GM19043 (cell line): ENCODE results near the gene CADM2.
A peak's percentile ranks its signal among the peaks of the same experiment; 100 is the strongest.

Experiments
- ATAC-seq: cut with Tn5 transposase; IDR thresholded peaks from one replicate; pipeline ENCODE4 v1.9.1; 2021; ENCODE audit warnings: low read depth; ENCODE audit not compliant: unreplicated experiment

The CADM2 gene

GRCh38 chr3:85740561-85740960 lies 781.8 kb downstream of the CADM2 start:
- ATAC-seq: no peak

DNA sequence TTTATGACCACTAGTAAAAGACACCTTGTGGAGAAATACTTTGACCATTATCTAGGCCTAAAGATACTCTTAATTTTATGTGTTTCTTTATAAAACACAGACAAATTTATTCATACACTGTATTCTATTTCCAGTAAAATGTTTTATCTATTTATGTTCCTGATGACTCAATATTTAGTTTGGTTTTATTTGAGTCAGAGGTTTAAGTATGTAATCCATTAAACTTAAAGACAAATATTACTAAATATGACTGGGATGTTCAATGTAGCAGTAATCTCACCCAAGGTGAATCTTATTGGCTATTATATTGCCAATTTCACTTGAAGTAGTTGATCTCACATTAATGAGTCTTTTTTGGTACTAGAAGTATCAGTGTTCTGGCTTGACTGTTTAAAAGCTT lies 799.7 kb downstream of the CADM2 start:
- ATAC-seq: no peak

GRCh38 chr3:85760342-85760741 lies 801.6 kb downstream of the CADM2 start:
- no peak for ATAC-seq

DNA sequence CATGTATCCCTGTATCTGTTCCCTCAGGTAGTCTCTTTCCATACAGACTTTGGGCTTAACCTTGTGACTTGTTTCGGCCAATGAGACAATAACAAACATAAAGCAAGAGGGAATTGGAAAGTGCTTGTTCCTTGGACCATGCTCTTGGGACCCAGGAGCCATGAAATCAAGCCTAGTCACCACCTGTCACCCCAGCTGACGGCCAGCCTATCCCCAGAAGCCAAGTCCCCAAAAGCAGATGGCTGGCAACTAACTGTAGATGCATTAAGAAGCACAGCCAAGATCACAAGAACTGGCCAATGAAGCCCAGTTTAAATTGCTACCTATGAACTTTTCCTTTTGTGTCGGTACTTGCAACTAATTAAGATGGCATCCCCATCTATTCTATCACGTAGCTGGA lies 822.0 kb downstream of the CADM2 start:
- no peak for ATAC-seq

GRCh38 chr3:85781806-85782205 lies 823.0 kb downstream of the CADM2 start:
- ATAC-seq: no peak

GRCh38 chr3:85783291-85783690 lies 824.5 kb downstream of the CADM2 start:
- ATAC-seq: no peak

- ATAC-seq: no peak
Observed at GRCh38 chr3:85785766-85786165, 827.0 kb downstream of the CADM2 start.

DNA sequence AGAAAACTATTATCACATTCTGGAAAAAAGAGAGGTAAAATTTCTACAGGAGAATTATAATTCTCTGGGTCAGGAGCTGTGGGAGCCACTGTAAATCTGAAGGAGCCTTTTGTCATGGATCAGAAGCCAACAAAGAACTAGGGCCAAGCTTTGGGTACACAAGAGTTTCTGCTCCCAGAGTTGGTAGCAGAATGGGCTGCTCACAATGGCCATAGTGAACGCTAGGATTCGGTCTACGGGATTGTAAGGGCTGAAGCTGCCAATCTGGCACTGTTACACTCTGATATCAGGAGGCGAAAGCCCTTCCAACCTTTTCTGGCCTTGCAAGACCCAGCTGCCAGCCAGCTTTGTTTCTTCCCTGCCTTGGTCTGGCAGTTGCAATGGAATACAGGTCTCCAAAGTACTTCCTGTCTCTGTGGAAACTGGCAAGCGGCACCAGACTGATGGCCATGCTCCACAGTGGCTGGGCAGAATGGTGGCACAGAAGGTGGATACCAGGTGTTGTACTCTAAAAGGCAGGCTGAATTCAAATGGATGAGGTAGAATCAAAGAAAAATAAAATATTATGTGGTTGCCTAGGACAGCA lies 831.7 kb downstream of the CADM2 start:
- no peak for ATAC-seq

DNA sequence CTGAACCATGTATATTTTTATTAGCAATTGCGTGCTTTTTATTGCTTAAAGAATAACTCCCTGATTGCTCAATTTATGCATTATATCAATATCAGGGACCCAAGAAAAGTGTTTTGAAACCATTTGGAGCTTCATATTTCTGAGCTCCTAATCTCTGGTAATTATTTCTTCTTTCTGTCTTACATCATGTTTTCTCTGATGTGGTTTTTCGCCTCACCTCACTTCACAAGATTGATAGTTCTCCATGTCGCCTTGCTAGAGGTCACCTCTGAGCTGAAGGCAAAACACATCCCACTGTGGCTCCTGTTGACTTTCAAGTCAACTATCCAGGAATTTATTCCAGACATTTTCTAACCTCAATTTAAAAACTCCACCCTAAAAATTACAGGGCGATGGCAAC lies 837.4 kb downstream of the CADM2 start:
- no peak for ATAC-seq

GRCh38 chr3:85800676-85801075 lies 841.9 kb downstream of the CADM2 start:
- ATAC-seq: no peak

DNA sequence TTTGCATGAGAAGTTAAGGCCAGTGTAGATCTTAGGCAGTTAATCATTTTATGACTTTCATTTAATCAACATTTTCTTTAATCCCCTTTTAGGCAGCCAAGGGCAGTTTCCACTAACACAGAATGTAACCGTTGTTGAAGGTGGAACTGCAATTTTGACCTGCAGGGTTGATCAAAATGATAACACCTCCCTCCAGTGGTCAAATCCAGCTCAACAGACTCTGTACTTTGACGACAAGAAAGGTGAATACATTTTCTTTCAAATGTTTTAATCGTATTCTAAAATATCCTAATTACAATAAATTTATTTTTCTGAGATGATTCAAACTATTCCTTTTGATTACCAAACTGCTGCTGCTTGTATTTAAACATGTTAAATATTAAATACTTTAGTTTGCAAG lies 843.2 kb downstream of the CADM2 start:
- ATAC-seq: no peak

DNA sequence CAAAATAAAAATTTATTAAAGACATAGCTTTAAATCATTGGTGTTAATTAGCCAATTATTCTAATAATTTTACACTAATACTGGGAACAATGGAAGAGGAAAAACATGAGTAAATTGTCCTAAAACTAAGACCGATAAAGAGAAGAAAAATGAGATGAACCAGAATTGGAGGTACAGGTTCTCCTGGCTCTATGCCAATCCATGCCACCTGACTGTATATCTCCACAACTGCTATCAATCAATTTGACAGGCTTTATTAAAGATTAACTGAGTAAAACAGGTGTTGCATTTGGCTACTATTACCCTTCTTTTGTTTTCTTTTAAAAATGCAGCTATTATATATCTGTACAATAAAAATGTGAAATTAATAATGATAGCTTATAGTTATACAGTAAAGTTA lies 850.0 kb downstream of the CADM2 start:
- ATAC-seq: no peak

DNA sequence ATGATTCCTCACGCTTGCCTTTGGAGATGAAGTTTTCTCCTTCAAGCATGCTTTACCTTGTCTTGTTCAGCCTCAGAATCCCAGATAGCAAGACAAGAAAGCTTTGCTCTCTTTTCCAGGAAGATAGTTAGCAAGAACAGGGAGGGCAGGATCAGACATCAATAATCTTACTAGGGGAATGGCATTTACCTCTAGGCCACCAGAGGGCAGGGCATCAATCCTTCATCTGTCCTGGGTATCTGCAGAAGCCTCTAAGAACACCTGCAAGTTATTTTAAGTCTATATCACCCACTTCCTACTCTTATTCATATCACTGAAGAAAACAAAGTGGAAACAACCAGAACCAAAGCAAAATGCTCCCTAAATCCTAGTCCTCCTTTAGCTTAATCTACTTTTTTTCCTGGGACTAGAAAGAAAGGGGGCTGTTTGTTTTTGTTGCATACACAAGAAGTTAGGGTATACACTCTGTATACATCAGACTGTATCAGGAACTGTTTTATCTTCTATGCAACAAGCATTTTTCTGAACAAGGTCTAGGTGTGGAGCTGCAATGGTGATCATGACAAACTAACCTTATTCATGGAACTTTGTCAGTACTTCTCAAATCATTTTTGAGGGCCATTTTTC lies 862.5 kb downstream of the CADM2 start:
- peak; percentile 64 for ATAC-seq

DNA sequence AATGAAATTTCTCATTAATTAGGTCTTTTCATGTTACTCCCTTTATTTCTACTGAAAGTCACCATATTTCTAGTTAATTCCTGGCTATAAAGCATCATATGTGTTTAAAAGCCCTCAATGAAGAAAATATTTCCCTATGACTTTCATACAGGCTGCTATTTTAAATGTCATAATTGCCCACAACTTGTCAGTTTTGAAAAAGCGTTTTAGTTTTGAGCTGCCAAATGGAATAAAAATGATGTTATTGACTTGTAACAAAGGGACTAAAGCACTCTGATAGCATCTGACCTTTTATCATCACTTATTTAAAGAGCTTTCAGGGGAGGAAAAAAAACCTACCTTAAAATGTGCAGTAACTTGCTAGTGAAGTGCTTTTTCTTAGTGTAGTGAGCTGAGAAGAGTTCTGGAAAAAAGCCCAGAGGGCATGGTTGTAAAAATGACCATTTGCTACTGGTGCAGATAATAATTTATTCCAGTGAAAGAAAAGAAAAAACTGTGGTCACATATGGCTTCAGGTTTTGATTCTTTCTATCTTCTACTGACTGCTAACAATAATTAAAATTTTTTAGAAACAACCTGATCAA lies 877.2 kb downstream of the CADM2 start:
- no peak for ATAC-seq

GRCh38 chr3:85837402-85837801 lies 878.6 kb downstream of the CADM2 start:
- ATAC-seq: no peak

DNA sequence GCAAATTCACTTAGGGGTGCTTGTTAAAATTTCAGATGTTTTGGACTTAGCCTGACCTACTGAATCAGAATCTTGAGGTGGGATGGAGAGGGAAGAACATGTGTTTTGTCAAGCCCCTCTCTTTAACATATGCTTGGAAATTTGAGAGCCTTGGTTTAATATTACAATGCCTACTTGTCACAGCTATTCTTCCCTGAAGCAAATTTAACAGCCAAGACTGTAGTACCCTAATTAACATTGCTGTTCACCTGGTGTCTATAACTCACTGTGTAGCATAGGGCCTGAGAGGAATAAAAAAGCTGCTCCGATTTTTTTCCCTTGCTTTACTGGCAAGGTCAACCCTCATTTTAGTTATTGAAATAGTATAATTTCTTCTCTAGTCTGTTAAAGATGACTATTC lies 880.1 kb downstream of the CADM2 start:
- ATAC-seq: no peak

- no peak for ATAC-seq
Observed at GRCh38 chr3:85842081-85842480, 883.3 kb downstream of the CADM2 start.

DNA sequence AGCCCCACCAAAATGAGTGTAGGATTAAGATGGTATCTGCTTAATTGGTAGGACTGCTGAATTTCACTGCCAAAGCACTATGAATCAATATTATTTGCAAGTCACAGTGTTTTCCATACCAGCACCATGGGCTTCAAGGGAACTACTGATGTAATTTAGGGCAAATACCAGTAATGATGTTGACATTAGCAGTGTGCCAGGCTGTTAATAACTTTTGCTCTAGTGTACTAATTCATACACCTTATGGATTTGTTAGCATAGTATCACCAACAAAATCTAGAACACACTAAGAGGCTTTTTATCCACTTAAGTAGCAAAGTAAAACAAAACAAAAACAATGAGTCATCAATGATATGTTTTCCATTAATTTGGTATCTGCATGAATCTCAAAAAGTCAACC lies 888.2 kb downstream of the CADM2 start:
- ATAC-seq: no peak

DNA sequence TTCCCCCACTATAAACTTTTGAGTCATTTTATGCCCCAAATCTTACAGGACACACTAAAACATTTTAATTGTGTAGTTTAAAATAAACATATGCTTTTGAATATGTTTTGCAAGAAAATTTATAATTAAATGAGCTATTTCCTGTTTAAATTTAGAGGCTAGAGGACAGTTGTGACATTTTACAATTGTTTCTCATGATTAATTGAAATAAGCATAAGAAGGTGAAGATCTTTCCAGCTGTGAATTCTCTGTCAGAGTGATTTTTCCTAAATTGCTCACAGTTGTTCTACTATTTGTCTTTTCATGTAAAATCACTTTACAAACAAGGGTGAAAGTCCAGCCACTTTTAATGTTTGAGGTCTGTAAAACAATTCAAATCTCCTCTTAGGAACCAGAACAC lies 892.3 kb downstream of the CADM2 start:
- no peak for ATAC-seq

GRCh38 chr3:85853805-85854204 lies 895.0 kb downstream of the CADM2 start:
- ATAC-seq: no peak

DNA sequence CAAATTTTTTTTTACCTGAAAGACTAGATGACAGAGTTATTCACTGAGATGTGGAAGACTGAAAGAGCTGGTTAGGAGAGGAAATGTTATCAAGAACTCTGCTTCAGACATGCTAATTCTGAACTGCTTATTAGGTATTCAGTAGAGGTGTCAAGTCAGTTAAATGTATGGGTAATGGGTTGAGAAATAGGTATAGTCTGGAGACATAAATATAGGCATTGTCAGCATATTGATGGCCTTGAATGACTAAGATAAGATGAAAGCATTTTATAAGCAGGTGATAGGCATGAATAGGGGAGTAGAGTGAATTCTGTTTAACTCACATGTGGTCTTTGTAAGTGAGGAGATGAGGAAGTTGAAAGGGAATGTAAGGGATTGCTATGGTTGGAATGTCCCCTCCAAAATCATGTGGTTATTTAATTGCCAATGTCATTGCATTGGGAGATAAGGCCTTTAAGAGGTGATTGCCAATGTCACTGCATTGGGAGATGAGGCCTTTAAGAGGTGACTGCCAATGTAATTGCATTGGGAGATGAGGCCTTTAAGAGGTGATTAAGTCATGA lies 904.2 kb downstream of the CADM2 start:
- no peak for ATAC-seq

GRCh38 chr3:85864896-85865295 lies 906.1 kb downstream of the CADM2 start:
- no peak for ATAC-seq
